Astrocyte (in vitro differentiated cells and primary cell): ENCODE data around the gene SHROOM2. TPM values are rescaled to one million over a fixed set of nuclear protein-coding genes. Genes with fewer than 3 reads are reported as not detected.

ENCODE experiments used
- DNase-seq: peaks from one replicate; pipeline ENCODE4 v3.0.0-alpha.2; 2010; ENCODE audit warnings: low read depth
- FAIRE-seq: peaks from 2 replicates; lab custom pipeline; 2011; peaks lifted over from hg19 to GRCh38; lab: Jason Lieb, UNC
- H2AFZ ChIP-seq: 2 replicates; pipeline ENCODE4 v1.6.0; 2012; ENCODE audit warnings: low read depth, low read length, inconsistent platforms
- H3K27ac ChIP-seq: 2 replicates; pipeline ENCODE4 v1.5.1; 2011; ENCODE audit warnings: low read depth, low read length, inconsistent platforms
- H3K27me3 ChIP-seq: 2 replicates; pipeline ENCODE4 v1.6.0; 2011; ENCODE audit warnings: low read length, inconsistent platforms; ENCODE audit not compliant: insufficient read depth
- H3K36me3 ChIP-seq: 2 replicates; pipeline ENCODE4 v1.5.1; 2011; ENCODE audit warnings: low read length, inconsistent platforms; ENCODE audit not compliant: insufficient read depth
- H3K4me1 ChIP-seq: 2 replicates; pipeline ENCODE4 v1.5.1; 2011; ENCODE audit warnings: low read length, inconsistent platforms; ENCODE audit not compliant: insufficient read depth
- H3K4me2 ChIP-seq: 2 replicates; pipeline ENCODE4 v1.6.0; 2012; ENCODE audit warnings: low read length, inconsistent platforms
- H3K4me3 ChIP-seq: 2 replicates; pipeline ENCODE4 v1.5.1; 2011; ENCODE audit warnings: low read depth, mild to moderate bottlenecking, low read length, inconsistent platforms; ENCODE audit not compliant: insufficient read depth
- H3K79me2 ChIP-seq: 2 replicates; pipeline ENCODE4 v1.6.0; 2012; ENCODE audit warnings: mild to moderate bottlenecking, low read length, inconsistent platforms; ENCODE audit not compliant: insufficient read depth
- H3K9ac ChIP-seq: 2 replicates; pipeline ENCODE4 v1.6.0; 2012; ENCODE audit warnings: mild to moderate bottlenecking, low read length, inconsistent platforms
- H3K9me3 ChIP-seq: 2 replicates; pipeline ENCODE4 v1.5.1; 2012; ENCODE audit warnings: low read depth, mild to moderate bottlenecking, low read length, inconsistent platforms; ENCODE audit not compliant: insufficient read depth
- H4K20me1 ChIP-seq: 2 replicates; pipeline ENCODE4 v1.6.0; 2012; ENCODE audit warnings: low read length, inconsistent platforms; ENCODE audit not compliant: insufficient read depth
- H3K27ac Mint-ChIP-seq: one replicate; pipeline ENCODE4 v1.8.0; 2021; ENCODE audit warnings: mild to moderate bottlenecking, mixed read lengths; ENCODE audit not compliant: unreplicated experiment
- H3K27me3 Mint-ChIP-seq: one replicate; pipeline ENCODE4 v1.8.0; 2021; ENCODE audit warnings: low read depth, mixed read lengths; ENCODE audit not compliant: unreplicated experiment
- H3K36me3 Mint-ChIP-seq: one replicate; pipeline ENCODE4 v1.8.0; 2021; ENCODE audit warnings: low read depth, mixed read lengths; ENCODE audit not compliant: unreplicated experiment
- H3K4me1 Mint-ChIP-seq: one replicate; pipeline ENCODE4 v1.8.0; 2021; ENCODE audit warnings: low read depth, mixed read lengths; ENCODE audit not compliant: unreplicated experiment
- H3K4me3 Mint-ChIP-seq: one replicate; pipeline ENCODE4 v1.8.0; 2021; ENCODE audit warnings: mild to moderate bottlenecking, moderate library complexity, mixed read lengths; ENCODE audit not compliant: unreplicated experiment
- H3K9me3 Mint-ChIP-seq: one replicate; pipeline ENCODE4 v1.8.0; 2021; ENCODE audit warnings: mild to moderate bottlenecking, mixed read lengths; ENCODE audit not compliant: unreplicated experiment
- CTCF ChIP-seq: IDR thresholded peaks from 2 replicates; pipeline ENCODE4 v1.5.1; 2011; ENCODE audit warnings: low read depth, mild to moderate bottlenecking, inconsistent platforms, low read length, moderate library complexity; ENCODE audit not compliant: insufficient read depth
- EZH2 ChIP-seq: IDR thresholded peaks from 2 replicates; pipeline ENCODE4 v1.6.1; 2012; ENCODE audit warnings: mild to moderate bottlenecking, low read length, inconsistent platforms; ENCODE audit not compliant: insufficient read depth
- total RNA-seq: library from RNA; stranded (reverse); gene quantifications from 2 replicates; pipeline ENCODE4 v1.2.1, GENCODE V29; 2021

Gene SHROOM2
- total RNA-seq, 1 donor from 2014 or later = 15.9 TPM

- no peak overlapping the region for H3K4me3 Mint-ChIP-seq
- H3K4me1 ChIP-seq = peaks cover 6% of the 10 kb centered on the region
- no peaks in the 10 kb centered on the region for H3K9me3 Mint-ChIP-seq
- H2AFZ ChIP-seq = no peak overlapping the region
- H3K27me3 Mint-ChIP-seq = peaks cover 6% of the 10 kb centered on the region
- no peaks in the 10 kb centered on the region for H3K36me3 Mint-ChIP-seq
- no peaks in the 10 kb centered on the region for H3K36me3 ChIP-seq
- no peak for TF ChIP-seq EZH2
- no peak for TF ChIP-seq CTCF
- H3K27me3 ChIP-seq = no peaks in the 10 kb centered on the region
- FAIRE-seq = no peak
- H3K27ac ChIP-seq = no peak overlapping the region
- no peaks in the 10 kb centered on the region for H4K20me1 ChIP-seq
- peak; percentile 38 for DNase-seq
- H3K4me1 Mint-ChIP-seq = peaks cover 7% of the 10 kb centered on the region
- peak overlapping the region; percentile 62 for H3K27ac Mint-ChIP-seq
- peak overlapping the region; percentile 45 for H3K4me2 ChIP-seq
- H3K9me3 ChIP-seq = no peaks in the 10 kb centered on the region
- no peaks in the 10 kb centered on the region for H3K79me2 ChIP-seq
- H3K9ac ChIP-seq = no peak overlapping the region
- no peak overlapping the region for H3K4me3 ChIP-seq
Observed at GRCh38 chrX:9816084-9816700, 30.0 kb downstream of the SHROOM2 start.

DNA sequence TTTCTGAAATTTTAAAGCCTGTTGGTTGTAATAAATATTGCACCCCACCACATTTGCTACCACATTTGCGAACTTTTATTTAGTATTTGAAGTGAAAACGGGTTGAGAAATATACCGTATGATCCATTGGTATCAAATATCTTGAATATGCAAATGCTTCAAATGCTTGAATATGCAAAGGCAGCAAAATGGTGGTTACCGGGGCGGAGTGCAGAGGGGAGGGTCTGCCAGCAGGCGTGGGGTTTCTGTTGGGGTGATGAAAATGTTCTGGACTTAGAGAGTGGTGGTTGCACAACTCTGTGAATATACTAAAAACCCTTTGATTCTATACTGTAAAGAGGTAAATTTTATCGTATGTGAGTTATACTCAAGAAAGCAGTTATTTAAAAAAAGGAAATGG, 35.3 kb downstream of the SHROOM2 start:
- Mint-ChIP-seq H3K9me3 (no peaks in the 10 kb centered on the region), H3K4me3 (no peak overlapping the region), H3K36me3 (no peaks in the 10 kb centered on the region), H3K27ac (no peak overlapping the region), H3K4me1 (peaks cover 14% of the 10 kb centered on the region), H3K27me3 (peaks cover 5% of the 10 kb centered on the region)
- DNase-seq (no peak), FAIRE-seq (no peak)
- H3K36me3 ChIP-seq = no peaks in the 10 kb centered on the region
- no peak overlapping the region for H3K4me2 ChIP-seq
- no peak overlapping the region for H3K4me3 ChIP-seq
- H3K9me3 ChIP-seq = no peaks in the 10 kb centered on the region
- no peak overlapping the region for H3K9ac ChIP-seq
- no peak for TF ChIP-seq EZH2
- no peak for TF ChIP-seq CTCF
- no peak overlapping the region for H2AFZ ChIP-seq
- H3K27me3 ChIP-seq = peaks cover 3% of the 10 kb centered on the region
- H3K4me1 ChIP-seq = peaks cover under 1% of the 10 kb centered on the region
- H3K79me2 ChIP-seq = no peaks in the 10 kb centered on the region
- H4K20me1 ChIP-seq = no peaks in the 10 kb centered on the region
- H3K27ac ChIP-seq = no peak overlapping the region

DNA sequence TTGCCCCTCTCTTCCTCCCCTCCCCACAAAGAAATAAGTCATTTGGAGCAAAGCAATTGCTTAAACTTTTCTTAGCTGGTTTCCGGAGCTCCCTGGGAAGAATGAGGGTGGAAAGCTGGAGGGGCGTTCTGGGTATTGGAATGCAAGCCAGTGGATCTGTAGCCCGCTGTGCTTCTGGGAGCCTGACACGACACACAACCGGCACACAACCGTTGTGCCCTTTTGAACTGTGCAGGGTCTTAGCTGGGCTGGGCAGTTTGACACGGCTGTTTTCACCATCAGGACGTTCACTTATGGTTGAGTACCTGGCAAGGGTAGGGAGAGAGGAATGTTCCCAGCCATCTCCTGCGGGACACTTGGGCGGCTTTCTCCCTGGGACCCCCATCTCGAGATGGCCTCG, 38.3 kb downstream of the SHROOM2 start:
- no peak overlapping the region for H3K4me3 Mint-ChIP-seq
- Histone ChIP-seq H3K9me3 (no peaks in the 10 kb centered on the region), H3K4me2 (no peak overlapping the region), H3K4me3 (no peak overlapping the region), H3K27ac (no peak overlapping the region), H4K20me1 (no peaks in the 10 kb centered on the region), H3K4me1 (no peaks in the 10 kb centered on the region), H3K79me2 (no peaks in the 10 kb centered on the region), H3K9ac (no peak overlapping the region), H3K27me3 (peaks cover 3% of the 10 kb centered on the region), H3K36me3 (no peaks in the 10 kb centered on the region), H2AFZ (no peak overlapping the region)
- FAIRE-seq (no peak), DNase-seq (no peak)
- peaks cover 12% of the 10 kb centered on the region for H3K4me1 Mint-ChIP-seq
- TF ChIP-seq EZH2 (no peak), CTCF (no peak)
- no peaks in the 10 kb centered on the region for H3K36me3 Mint-ChIP-seq
- peaks cover 3% of the 10 kb centered on the region for H3K27me3 Mint-ChIP-seq
- no peaks in the 10 kb centered on the region for H3K9me3 Mint-ChIP-seq
- H3K27ac Mint-ChIP-seq = no peak overlapping the region
